AG09319 (cell line): ENCODE data around the gene FOLR2.

Experiments used
- DNase-seq: peaks from one replicate; pipeline ENCODE4 v3.0.0-alpha.2; 2010; ENCODE audit warnings: low read depth; ENCODE audit errors: extremely low read depth
- CTCF ChIP-seq: IDR thresholded peaks from 2 replicates; pipeline ENCODE4 v1.5.1; 2011; ENCODE audit warnings: low read depth, mild to moderate bottlenecking, inconsistent platforms, low read length, moderate library complexity

Gene FOLR2

GRCh38 chr11:72237112-72237931 lies 20.7 kb downstream of the FOLR2 start:
- DNase-seq = no peak
- no peak for TF ChIP-seq CTCF

GRCh38 chr11:72238040-72238450 lies 21.5 kb downstream of the FOLR2 start:
- TF ChIP-seq CTCF = peak; percentile 62
- DNase-seq = no peak

GRCh38 chr11:72238492-72239312 lies 22.1 kb downstream of the FOLR2 start:
- TF ChIP-seq CTCF = no peak
- no peak for DNase-seq

- DNase-seq = no peak
- no peak for TF ChIP-seq CTCF
Observed at GRCh38 chr11:72239313-72239848, 22.8 kb downstream of the FOLR2 start.

GRCh38 chr11:72239849-72240460 lies 23.4 kb downstream of the FOLR2 start:
- no peak for DNase-seq
- no peak for TF ChIP-seq CTCF

GRCh38 chr11:72240461-72241290 lies 24.1 kb downstream of the FOLR2 start:
- DNase-seq = no peak
- no peak for TF ChIP-seq CTCF
